ENCODE data around the gene RNFT1.
"Not testable (repeated sequence)": the region's sequence is repeated elsewhere in the genome, so short reads cannot be mapped to it uniquely, and the experiment has no call there.

- not testable (repeated sequence) for TF ChIP-seq SMC3 (conservative IDR thresholded peaks at IDR 0.05; ENCODE audit: poor library complexity); CTCF (IDR thresholded peaks at IDR 0.05; ENCODE audit: poor library complexity, severe bottlenecking); EZH2 (IDR thresholded peaks at IDR 0.05; ENCODE audit: borderline replicate concordance, insufficient read depth, low read length, poor library complexity, severe bottlenecking)
Observed at GRCh38 chr17:59947310-59947709, 17.2 kb downstream of the RNFT1 start.

Measured in neural cell (in vitro differentiated cells).